Stimulated activated CD4-positive, alpha-beta T cell treated with anti-CD3 and anti-CD28 coated beads, Interleukin-4, amount 100 ng/mL, for 4 hours (primary cell): ENCODE measurements around the gene ACP1.

Source experiments
- DNase-seq, 2 experiments: peaks; one replicate each; pipeline ENCODE4 v3.0.0-alpha.2; 2020

The ACP1 gene

GRCh38 chr2:264493-265468 is at the start of gene ACP1:
Gene ACP1 (plus strand): TSS chr2:264947. CDS start chr2:264965, 18 bp downstream.
- peak; percentile 96 for DNase-seq

- no peak for DNase-seq
Measured at GRCh38 chr2:216068-216467, 48.7 kb upstream of the ACP1 start.

- no peak for DNase-seq
Measured at GRCh38 chr2:223451-223850, 41.3 kb upstream of the ACP1 start.

GRCh38 chr2:223971-224760 is 40.6 kb upstream of the ACP1 start:
- no peak for DNase-seq

DNA sequence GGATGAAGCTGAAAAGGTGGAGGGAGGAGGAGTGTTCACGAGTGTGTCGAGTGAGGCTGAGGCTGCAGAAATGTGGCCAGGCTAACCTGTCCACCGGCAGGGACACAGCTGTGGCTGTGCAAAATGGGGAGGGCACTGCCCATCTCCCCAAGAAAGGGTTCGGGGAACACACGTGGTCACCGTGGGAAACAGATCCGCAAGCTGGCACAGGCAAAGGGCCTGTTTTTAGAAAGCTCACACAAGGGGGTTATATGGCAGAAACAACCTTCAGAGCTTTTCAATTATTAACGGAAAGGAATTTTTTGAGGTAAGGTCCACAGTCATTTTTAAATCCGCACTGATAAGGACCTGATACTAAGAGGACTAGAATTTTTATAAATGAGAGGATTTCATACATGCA is 36.6 kb upstream of the ACP1 start:
- DNase-seq: no peak

DNA sequence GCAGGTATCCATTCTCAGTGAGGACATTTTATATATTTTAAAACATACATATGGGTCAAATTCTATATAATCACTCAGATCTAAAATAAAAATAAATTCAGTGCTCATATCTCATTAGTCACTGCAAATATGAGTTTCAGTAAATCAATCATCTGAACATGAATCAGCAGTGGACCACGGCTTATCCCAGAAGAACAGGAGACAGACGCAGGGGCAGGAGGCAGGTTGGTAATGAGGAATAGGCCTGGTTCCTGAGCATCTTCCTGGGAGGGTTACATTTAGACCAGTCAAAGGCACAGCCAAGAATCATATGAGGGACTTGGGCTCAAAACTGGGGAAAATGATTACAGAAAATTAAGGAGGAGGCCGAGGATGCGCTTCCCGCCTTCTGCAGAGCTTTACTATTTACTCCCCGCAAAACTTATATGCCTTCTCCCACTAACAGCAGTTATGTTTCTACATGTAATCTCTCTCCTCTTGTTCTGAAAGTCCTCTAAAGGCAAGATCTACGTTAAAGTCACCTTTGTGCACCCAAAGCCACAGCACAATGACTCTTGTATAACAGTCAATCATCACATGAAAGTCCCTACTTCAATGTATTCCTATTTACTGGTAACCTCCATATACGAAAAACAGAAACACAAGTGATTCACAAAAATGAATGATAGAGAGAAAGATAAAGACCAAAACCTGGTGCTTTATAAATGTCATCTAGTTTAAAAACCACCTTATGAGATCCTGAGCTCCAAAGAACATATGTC is 36.0 kb upstream of the ACP1 start:
- DNase-seq: no peak

GRCh38 chr2:231521-232185 is 33.1 kb upstream of the ACP1 start:
- DNase-seq: no peak

DNA sequence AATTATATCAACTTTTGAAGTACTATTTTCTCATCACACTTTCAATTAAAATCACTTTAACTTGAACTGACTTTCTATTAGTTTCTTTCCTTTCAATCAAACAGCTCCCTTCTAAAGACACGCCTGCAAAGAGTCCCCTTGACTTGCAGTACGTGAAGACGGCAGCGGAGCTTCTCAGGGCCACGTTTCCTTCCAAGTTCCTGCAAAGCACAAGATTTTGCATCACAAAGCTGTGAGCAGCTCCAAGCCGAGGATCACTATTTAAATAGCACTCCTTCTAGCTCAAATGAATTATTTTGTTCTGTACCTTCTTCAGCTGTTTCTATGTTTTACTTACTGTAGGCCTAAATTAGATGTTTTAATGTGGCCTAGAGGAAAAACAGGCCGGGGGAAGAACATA is 31.7 kb upstream of the ACP1 start:
- no peak for DNase-seq

DNA sequence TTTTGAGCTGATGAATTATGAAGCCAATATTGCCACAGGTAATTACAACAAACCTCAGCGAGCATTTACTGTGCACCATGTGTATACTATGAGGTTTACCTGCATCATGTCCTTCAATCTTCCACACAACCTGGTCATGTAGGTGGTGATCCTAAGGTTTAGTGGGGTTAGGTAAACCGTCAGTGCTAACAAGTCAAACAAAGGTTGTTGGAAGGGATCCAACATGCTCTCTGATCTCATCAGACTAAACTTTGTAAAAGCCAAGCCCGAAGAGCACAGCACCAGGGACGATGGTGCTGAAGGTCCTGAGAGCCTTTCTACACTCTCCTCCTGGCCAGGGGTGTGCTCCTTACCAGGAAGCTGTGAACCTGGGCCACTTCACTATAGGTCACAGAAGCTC is 30.3 kb upstream of the ACP1 start:
- no peak for DNase-seq

DNA sequence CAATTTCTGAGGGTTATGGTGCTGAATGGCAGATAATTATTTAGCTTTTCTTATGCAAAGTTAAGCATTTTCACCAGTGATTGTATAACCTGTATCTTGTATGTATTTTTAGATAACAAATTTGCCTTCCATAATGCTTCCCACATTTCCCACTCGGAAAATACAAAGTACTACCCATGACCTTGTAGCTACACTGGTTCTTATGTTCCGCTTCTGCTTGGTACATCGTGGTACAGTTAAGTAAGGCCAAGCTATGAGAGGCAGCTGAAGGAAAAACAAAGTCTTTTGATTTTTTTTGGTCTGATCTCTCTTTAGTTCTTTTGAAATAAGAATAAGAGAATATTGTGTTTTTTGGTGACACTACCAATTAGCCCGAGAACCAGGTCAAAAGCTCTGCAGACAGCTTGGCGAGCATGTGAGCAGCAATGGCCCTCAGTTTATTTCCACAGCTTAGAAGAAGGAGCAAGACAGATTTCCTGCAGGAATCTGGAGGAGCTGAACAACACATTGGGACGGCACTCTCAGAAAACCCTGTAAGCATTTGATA is 27.7 kb upstream of the ACP1 start:
- DNase-seq: no peak

GRCh38 chr2:237878-238277 is 26.9 kb upstream of the ACP1 start:
- DNase-seq: no peak

GRCh38 chr2:238431-238830 is 26.3 kb upstream of the ACP1 start:
- no peak for DNase-seq

- DNase-seq: no peak
Measured at GRCh38 chr2:238869-239268, 25.9 kb upstream of the ACP1 start.

GRCh38 chr2:244547-244946 is 20.2 kb upstream of the ACP1 start:
- no peak for DNase-seq

DNA sequence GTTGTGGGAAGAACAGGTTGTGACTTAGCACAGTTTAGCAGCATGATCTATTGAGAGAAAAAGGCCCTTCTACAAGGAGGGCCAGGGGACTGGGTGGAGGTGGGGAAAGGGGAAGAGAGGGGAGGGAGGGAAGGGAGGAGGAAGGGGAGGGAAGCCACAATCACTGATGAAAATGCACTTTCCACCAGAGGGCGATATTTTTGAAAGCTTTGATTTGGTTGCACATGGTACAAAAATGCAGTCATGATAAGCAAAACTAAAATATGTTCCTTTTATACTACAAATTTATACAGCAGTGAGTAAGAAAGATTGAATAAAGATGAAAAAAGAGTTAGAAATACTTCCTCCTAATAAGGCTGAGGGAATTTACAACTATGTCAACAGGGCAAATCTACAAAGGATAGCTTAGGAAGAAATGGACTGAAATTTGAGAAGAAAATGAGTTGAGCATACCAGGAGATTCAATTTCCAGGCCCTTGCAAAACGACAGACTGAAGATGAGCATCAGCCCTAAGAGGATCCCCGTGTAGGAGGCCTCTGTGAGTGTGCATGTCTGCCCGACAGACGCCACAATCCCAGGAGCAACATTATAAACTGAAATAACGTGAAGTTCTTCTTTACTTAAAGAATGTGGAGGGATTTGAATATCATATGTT is 18.1 kb upstream of the ACP1 start:
- no peak for DNase-seq

GRCh38 chr2:248724-249123 is 16.0 kb upstream of the ACP1 start:
- DNase-seq: no peak

- no peak for DNase-seq
Measured at GRCh38 chr2:249538-250042, 15.2 kb upstream of the ACP1 start.

DNA sequence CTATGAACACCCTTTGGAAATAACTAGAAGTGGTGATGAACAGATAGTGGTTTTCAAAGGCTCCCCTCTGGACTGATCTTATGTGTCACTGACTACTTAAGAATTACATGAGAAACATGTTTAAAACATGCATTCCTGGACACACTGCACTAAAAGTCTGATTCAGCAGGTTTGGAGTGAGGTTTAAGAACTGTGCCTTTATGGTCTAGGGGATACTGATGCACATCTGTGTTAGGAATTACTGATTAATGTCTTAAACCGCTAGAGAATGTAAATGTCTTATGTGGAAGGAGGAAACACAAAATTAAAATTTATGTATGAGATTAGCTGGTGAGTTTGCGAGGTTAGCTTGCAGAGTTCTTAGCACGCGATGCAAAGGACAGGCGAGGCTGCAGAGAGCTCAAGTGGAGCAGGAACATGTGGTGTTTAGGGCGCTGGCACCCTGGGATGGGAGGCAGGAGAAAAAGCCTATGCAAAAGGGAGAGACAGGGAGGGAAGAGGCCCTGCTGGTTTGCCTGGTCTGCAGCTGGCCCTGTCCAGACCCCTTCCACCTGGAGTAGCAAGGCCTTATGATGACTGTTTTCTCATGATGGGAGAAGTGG is 12.6 kb upstream of the ACP1 start:
- no peak for DNase-seq

DNA sequence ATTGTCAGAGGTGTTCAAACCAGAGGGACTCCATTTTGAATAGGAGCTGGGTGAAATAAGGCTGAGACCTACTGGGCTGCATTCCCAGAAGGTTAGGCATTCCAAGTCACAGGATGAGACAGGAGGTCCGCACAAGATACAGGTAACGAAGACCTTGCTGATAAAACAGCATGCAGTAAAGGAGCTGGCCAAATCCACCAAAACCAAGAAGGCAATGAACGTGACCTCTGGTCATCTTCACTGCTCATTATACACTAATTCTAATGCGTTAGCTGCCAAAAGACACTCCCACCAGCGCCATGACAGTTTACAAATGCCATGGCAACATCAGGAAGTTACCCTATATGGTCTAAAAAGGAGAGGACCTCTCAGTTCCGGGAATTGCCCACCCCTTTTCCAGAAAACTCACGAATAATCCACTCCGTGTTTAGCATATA is 11.5 kb upstream of the ACP1 start:
- no peak for DNase-seq

- no peak for DNase-seq
Measured at GRCh38 chr2:254241-254640, 10.5 kb upstream of the ACP1 start.

DNA sequence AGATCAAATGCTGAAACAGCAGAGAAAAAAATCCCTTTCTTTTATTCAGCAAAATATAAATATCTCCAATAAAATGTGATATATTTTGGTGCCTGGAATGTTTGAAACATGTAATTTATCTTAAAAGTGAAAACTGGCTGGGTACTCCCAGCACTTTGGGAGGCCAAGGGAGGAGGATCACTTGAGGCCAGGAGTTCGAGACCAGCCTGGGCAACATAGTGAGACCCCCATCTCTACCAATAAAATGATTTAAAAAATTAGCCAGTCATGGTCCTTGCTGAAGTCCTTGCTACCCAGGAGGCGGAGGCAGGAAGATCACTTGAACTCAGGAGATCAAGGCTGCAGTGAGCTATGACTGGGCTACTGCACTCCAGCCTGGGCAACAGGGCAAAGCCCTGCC is 9.6 kb upstream of the ACP1 start:
- DNase-seq: no peak
